GM20000 (cell line): ENCODE measurements around the gene PRPF40B.

Experiments
- DNase-seq: peaks from one replicate; pipeline ENCODE4 v3.0.0; 2012; ENCODE audit warnings: low spot score
- TF ChIP-seq, protein P1 (sequence below): IDR thresholded peaks from 2 replicates; pipeline ENCODE4 v1.5.1; 2012; ENCODE audit warnings: mild to moderate bottlenecking, control low read depth; ENCODE audit errors: extremely low read depth, missing control alignments

PRPF40B gene

DNA sequence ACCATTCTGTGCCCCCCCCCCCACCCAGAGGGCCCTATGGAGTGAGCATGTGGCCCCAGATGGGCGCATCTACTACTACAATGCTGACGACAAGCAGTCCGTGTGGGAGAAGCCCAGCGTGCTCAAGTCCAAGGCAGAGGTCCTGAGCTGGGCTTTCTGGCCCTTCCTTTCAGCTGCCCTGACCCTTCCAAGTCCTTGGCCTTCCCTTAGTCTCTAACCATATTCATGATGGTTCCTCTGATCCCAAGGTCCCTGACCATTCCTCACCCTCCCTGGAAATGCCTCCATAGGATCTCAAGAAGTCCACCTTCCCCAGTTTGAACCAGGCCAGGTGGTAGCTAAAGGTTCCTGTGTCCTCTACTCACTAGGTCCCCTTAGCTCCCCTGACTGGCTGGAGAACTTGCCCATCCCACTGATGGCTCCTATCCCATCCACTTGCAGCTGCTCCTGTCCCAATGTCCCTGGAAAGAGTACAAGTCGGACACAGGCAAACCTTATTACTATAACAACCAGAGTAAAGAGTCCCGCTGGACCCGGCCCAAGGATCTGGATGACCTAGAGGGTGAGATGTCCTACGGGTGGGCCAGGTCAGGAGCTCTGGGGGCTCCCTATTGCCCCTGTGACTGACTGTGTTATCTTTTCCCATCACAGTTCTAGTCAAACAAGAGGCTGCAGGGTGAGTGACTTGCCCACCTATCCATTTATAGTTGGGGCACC lies 9.8 kb downstream of the PRPF40B start:
- DNase-seq, result no peak
- TF ChIP-seq, protein P1, sequence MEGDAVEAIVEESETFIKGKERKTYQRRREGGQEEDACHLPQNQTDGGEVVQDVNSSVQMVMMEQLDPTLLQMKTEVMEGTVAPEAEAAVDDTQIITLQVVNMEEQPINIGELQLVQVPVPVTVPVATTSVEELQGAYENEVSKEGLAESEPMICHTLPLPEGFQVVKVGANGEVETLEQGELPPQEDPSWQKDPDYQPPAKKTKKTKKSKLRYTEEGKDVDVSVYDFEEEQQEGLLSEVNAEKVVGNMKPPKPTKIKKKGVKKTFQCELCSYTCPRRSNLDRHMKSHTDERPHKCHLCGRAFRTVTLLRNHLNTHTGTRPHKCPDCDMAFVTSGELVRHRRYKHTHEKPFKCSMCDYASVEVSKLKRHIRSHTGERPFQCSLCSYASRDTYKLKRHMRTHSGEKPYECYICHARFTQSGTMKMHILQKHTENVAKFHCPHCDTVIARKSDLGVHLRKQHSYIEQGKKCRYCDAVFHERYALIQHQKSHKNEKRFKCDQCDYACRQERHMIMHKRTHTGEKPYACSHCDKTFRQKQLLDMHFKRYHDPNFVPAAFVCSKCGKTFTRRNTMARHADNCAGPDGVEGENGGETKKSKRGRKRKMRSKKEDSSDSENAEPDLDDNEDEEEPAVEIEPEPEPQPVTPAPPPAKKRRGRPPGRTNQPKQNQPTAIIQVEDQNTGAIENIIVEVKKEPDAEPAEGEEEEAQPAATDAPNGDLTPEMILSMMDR, result no peak

DNA sequence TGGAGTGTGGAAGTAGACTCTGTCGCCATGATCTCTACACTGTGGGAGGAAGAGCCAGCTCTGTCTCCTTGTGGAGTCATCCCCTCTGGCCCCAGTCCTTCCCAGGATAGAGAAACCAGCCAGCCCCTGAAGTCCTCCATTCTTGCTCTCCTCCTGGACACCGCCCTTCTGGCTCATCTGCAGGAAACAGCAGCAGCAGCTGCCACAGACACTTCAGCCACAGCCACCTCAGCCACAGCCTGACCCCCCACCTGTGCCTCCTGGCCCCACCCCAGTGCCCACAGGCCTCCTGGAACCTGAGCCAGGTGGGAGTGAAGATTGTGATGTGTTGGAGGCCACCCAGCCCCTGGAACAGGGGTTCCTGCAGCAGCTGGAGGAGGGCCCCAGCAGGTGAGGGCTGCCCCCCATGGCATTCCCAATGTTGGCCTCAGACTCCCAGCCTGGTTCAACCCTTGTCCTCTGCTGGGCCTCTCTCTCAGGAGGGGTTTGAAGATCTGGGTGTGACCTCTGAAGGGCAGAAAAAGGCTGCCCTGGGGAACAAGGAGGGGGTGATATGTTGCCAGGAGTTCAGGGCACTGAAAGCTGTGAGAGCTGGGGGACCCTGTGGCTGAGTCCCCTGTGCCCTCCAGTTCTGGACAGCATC lies 10.5 kb downstream of the PRPF40B start:
- no peak for DNase-seq
- TF ChIP-seq, protein P1, result no peak

GRCh38 chr12:49635036-49635435 lies 11.7 kb downstream of the PRPF40B start:
- TF ChIP-seq, protein P1, result no peak

DNA sequence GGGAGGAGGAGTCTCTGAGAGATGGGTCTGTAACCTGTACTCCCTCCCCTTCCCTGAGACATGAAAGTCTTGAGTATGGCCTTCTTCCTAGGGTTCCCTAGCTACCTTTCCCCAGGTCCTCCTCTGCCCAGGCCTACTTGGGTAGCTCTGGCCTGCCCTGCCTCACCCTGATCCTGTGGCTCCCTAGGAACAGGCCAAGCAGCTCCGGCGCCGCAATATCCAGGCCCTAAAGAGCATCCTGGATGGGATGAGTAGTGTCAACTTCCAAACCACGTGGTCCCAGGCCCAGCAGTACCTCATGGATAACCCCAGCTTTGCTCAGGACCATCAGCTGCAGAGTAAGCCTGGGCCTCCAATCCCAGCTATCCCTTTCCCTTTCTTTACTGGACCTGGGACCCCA lies 12.3 kb downstream of the PRPF40B start:
- DNase-seq, result no peak
- TF ChIP-seq, protein P1, result no peak

More at GRCh38 chr12:49635036-49635435, 11.7 kb downstream of the PRPF40B start:
- no peak for DNase-seq

GRCh38 chr12:49636574-49636973 lies 13.2 kb downstream of the PRPF40B start:
- DNase-seq, result no peak
- TF ChIP-seq, protein P1, result no peak

GRCh38 chr12:49636979-49637755 lies 13.8 kb downstream of the PRPF40B start:
- peak; percentile 81 for DNase-seq
- TF ChIP-seq, protein P1, result peak; percentile 54

DNA sequence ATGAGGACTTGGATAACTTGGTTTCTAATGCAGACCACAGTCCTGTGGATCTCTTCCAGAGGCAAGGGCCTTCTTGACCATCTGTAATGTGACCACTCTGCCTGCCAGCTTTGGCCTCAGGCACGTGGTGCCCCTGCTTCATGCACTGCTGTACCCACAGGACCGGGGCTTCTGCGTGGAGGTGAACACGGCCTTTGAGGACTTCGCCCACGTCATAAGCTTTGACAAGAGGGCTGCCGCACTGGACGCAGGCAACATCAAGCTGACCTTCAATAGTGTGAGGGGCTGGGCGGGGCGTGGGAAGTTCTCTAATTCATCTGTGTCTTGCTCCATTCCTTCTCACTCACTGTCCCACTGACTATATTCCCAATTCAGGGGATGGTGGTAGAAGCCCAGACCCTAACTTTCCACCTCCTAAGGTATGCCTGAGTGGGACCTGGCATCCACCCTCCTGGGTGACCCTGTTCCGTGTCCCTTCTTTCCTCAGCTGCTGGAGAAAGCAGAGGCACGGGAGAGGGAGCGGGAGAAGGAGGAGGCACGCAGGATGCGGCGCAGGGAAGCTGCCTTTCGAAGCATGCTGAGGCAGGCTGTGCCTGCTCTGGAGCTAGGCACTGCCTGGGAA lies 18.5 kb downstream of the PRPF40B start:
- TF ChIP-seq, protein P1, result no peak
- no peak for DNase-seq
